Kidney tubule cell (primary cell): ENCODE results near the gene C9orf43.
"Not testable (repeated sequence)": the region's sequence is repeated elsewhere in the genome, so short reads cannot be mapped to it uniquely, and the experiment has no call there.

Experiments
- DNase-seq: peaks from one replicate; pipeline ENCODE4 v3.0.0-alpha.2; 2018; ENCODE audit warnings: low spot score

C9orf43 gene

GRCh38 chr9:113417370-113417769 lies 6.8 kb downstream of the C9orf43 start:
- DNase-seq = no peak

DNA sequence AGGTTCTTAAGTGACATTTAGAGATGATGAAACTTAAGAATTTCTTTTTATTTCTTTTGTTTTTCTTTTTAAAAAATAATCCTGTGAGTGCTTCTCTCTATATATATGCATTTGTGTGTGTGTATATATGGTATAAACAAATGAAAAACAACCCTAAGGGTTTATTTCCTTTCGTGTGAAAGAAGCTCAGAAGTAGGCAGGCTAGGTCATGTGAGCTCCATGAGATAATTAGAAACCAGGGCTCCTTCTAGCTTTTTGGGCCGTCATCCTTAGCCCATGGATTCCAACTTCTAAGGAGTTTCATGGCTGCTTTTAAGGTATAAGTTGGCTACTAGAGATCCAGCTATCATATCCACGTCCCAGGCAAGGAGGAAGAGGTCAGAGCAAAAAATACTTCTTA lies 11.2 kb downstream of the C9orf43 start:
- DNase-seq = no peak

DNA sequence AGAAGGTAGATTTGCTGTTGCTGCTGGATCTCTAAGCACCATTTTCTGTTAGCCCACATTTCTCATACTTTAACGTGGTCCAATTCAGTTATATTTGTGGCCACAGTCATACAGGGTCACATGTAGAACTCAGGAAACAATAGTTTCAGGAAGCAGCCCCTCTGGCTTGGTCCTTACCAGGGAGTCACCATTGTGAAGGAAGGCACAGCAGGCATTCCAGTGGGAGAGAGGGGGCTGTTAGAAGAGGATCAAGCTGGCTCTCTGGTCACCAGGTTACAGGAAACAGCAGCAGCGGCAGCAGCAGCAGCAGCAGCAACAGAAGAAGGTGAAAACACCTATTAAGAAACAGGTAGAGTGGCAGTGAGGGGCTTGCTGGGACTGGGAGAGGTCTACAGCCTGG lies 14.5 kb downstream of the C9orf43 start:
- no peak for DNase-seq

DNA sequence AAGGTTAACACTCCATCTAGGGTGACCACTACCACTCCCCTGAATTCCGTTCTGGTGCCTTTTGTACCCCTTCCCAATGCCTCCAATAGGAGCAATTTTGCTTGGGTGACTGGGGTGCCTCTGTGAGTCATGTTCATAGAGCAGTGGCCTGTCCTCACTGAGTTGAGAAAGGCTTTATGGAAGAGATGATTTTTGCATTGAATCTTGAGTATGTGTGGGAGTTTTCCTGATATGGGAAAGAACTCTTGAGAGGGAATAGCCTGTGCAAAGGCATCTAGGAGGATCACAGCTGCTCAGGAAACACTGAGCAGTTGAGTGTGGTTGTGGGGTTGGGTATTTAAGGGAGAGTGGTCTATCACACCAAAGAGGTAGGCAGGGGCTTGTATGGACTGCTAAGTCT lies 16.2 kb downstream of the C9orf43 start:
- DNase-seq = no peak

DNA sequence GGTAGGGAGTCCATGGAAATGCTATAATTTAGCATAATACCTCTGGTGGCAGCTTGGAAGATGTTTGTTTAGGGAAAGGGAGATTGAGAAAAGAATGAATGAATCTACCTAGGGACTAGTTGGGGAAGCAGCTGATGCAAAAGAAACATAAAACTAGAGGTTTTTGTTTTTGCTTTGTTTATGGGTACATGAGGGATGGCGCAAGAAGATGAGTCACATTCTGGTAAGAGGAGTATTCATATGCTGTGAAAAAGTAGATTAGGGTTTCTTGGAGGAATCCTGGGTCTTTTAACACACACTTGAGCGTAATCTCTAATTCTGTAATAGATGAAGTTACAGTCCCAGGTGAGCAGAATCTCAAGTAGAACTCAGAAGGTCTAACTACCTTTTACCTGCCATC lies 17.1 kb downstream of the C9orf43 start:
- DNase-seq = no peak

DNA sequence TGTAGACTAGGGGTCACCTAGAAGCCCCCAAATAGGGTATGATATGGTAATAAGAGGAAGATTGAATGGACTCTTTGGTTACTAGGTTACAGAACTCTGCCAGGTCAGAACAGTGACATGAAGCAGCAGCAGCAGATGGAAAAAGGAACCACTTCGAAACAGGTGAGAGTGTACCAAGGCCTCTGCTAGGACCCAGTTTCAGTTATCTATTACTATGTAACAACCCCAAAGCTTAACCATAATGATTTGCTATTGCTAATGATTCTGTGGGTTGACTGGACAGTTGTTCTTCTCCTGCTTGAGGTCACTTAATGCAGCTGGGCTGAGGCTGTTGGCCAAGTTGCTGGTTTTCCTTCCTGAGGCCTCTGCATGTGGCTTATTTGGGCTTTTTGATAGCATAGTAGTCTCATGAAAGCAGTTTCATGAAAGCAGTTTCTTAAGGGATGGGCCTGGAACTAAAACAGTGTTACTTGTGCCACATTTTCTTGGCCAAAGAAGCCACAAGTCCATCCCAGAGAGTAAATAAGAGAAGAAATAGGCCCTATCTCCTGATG lies 17.6 kb downstream of the C9orf43 start:
- no peak for DNase-seq

DNA sequence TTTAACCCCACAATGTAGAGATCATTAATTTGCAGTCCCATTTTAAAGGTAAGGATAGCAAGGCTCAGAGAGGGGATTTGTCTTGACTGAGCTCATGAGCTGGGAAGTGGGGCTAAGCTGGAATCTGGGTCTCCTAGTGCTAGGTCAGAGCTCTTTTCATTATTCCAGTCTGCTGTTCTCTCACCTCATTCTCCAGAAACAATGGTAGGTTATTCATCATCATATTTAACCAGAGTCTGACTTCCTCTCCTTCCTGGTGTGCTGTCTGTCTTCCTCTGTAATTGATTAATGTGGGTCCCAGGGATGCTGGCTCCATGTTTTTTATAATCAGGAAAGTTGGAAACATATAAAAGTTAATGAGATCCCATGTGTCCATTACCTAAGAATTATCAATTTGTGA lies 20.6 kb downstream of the C9orf43 start:
- DNase-seq = peak; percentile 50

- no peak for DNase-seq
Observed at GRCh38 chr9:113436728-113437515, 26.4 kb downstream of the C9orf43 start.

DNA sequence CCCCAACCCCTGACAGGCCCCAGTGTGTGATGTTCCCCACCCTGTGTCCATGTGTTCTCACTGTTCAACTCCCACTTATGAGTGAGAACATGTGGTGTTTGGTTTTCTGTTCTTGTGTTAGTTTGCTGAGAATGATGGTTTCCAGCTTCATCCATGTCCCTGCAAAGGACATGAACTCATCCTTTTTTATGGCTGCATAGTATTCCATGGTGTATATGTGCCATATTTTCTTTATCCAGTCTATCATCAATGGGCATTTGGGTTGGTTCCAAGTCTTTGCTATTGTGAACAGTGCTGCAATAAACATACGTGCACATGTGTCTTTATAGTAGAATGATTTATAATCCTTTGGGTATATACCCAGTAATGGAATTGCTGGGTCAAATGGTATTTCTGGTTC lies 27.2 kb downstream of the C9orf43 start:
- not testable (repeated sequence) for DNase-seq

GRCh38 chr9:113444736-113445135 lies 34.2 kb downstream of the C9orf43 start:
- DNase-seq = no peak

GRCh38 chr9:113446323-113446740 lies 35.8 kb downstream of the C9orf43 start:
- peak; percentile 65 for DNase-seq

- no peak for DNase-seq
Observed at GRCh38 chr9:113449376-113449775, 38.8 kb downstream of the C9orf43 start.

- DNase-seq = no peak
Observed at GRCh38 chr9:113452113-113452605, 41.6 kb downstream of the C9orf43 start.

- peak; percentile 74 for DNase-seq
Observed at GRCh38 chr9:113454914-113455761, 44.6 kb downstream of the C9orf43 start.

DNA sequence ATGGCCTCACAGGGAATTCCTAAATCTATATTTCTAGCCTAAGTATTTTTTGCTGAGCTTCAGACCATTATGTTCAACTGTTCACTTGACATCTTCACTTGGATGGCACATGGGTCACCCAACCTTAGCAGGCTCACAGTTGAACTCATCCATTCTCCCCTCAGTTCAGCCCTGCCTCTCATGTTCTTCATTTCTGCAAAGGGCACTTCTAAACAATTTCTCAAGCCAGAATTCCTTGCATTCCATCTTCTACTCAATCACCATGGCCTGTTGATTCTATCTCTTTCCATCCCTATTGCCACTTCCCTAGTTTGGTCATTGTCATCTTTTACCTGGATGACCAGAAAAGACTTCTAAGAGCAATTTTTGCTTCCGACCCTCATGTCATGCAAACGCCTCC lies 45.7 kb downstream of the C9orf43 start:
- peak; percentile 33 for DNase-seq

DNA sequence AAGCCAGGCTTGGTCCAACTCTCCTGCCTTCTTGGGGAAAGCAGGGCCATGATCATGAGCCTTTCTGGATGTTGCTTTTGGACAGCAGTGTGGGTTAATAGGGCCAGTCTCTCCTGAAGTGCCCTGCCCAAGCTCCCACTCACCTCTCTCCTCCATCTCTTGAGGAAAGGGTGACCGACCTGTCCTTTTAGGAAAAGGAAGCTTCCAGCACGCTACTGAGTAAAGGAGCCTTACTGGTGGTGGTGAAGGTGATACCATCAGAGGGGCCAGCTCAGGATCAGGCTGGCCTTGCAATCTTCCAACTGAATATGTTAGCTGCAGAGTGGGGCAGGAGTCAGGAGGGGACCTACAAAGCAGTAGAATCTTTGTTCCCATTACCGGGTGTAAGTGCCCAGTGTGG lies 50.7 kb downstream of the C9orf43 start:
- DNase-seq = no peak

DNA sequence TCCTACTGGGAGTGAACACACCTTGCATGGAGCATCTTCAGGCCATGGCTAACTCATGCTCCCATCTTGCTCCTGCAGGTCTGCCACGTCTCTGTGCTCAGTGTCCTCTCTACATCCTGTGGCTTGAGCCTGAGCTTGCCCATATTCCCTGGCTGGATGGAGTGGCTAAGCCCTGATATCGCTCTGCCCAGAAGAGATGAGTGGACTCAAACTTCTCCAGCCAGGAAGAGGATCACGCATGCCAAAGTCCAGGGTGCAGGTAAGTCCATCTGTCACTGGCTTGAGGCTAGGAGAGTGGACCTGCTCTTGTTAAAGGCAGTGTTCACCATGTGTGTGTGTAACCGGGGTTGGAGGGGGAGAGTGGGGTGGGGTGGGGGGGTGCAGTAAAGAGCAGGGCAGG lies 51.4 kb downstream of the C9orf43 start:
- no peak for DNase-seq

GRCh38 chr9:113462781-113463286 lies 52.3 kb downstream of the C9orf43 start:
- no peak for DNase-seq

DNA sequence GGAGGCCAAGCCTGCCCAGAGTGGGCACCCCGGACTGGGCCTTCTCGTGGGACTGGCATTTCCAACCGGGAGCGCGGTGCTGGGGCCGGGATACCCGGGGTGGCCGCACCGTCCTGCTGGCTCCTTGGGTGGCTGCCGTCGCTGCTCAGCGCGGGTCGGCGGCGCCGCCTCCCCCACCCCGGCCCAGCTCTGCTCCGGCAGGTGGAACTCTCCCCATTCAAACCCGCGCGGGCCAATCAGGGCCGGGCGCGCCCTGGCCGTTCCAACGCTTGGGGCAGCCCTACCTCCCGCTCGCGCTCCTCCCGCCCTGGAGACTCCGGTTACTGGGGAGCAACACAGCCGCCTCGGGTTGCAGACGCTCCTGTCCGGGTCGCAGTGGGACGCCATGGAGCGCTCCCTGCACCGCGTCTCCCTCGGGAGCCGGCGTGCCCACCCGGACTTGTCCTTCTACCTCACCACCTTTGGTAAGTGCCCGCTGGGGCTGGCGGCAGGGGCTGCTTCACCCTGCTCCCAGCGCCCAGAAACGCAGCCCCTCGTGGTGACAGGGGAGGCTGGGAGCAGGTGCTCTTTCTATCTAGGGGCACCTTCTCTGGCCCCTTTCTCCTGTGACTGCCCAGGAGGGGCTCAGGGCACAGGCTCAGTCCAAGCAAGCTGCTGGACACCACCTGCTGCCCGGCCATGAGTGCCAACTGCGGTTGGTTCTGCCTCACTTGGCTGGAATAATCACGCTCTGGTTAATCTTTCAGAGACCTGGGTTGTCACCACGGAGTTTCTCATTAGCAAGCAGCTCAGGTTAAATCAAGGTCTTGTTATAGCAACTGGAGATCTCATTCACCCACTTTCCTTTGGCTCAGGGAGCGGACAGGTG lies 53.1 kb downstream of the C9orf43 start, which contains the start of gene RGS3:
Gene RGS3 (plus strand): TSS at position 310 of the 868 bp plus-strand sequence. CDS start 76 bp downstream, at position 386.
- DNase-seq = peak; percentile 91

DNA sequence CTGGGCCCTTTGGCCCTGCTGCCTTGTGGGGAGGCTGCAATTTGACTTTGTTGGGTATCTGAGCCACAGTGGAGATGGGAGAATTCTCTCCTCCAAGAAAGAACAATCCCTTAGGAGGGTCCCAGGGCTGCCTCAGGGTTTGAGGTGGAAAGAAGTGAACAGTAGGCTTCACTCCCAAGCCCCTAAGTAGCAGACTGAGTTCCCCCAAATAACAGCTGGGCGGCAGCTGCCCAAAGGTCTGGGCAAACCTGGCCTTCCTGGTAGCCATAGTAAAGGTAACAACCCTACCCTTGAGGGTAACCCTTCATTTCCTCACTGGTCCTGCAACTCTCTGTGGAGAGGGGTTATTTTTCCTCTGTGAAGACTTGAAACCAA lies 53.7 kb downstream of the C9orf43 start:
- no peak for DNase-seq

- peak; percentile 33 for DNase-seq
Observed at GRCh38 chr9:113465599-113466140, 55.1 kb downstream of the C9orf43 start.
